HG03064 (cell line): ENCODE measurements around the gene ARHGAP25.
A peak's percentile ranks its signal among the peaks of the same experiment; 100 is the strongest.

Experiments
- ATAC-seq: cut with Tn5 transposase; IDR thresholded peaks from one replicate; pipeline ENCODE4 v1.9.1; 2021; ENCODE audit warnings: low read depth; ENCODE audit not compliant: unreplicated experiment

ARHGAP25 gene

DNA sequence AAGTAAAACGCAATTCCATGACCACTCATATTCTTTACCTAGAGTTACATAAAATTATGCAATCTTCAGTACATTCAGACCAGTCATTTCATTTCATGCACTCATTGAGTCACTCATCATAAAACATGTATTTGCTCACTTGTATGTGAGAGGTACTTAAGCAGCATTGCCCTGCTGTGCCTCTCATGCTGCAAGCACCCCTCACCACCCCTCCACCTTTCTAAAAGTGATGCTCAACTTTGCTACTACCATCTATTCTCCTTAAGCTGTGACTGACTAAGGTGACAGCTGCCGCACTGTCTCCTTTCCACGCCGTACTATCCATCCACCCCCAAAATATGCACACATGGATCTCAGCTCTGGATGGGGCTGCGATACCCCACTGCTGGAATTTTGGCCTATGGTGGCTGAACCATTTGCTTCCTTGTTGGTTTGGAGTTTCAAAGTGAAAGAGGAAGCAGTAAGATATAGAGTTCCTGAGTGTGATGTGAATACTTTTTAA lies 7.2 kb downstream of the ARHGAP25 start:
- ATAC-seq: no peak

DNA sequence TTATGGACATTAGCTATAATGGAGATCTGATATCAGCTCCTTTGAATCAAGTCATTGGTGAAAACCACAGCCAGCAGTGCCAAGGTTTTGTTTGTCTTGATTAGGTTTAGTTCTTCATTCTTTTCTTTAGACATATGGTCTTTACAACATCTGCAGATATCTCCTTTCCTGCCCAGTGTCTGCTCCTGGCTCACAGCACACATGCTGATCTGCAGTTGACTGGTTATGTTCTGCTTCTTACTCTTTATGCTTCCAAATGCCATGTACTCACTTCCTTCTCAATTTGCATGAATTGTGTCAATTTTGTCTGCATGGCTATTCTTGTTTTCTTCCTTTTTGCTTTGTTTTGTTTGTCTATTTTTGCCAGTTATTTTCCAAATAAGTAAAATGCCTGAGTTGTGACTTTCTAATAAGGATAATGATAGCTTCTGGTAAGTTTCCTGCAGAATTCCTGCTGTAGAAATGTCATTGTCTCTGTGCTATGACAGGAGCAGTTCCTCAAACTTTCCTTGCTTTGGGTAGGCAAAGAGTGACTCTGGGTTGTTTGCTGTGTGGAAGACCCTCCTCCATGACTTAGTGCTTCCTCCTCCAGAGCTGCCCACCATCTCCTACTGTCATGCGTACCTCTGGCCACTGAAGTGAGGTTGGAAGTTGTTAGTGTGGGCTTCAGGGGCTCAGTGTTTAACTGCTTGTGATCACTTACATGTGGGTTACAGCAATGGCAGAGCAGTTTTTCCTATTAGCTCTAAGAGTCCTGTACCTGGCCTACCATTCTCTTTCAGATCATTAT lies 8.2 kb downstream of the ARHGAP25 start:
- no peak for ATAC-seq

- ATAC-seq: no peak
Observed at GRCh38 chr2:68743531-68743930, 8.9 kb downstream of the ARHGAP25 start.

DNA sequence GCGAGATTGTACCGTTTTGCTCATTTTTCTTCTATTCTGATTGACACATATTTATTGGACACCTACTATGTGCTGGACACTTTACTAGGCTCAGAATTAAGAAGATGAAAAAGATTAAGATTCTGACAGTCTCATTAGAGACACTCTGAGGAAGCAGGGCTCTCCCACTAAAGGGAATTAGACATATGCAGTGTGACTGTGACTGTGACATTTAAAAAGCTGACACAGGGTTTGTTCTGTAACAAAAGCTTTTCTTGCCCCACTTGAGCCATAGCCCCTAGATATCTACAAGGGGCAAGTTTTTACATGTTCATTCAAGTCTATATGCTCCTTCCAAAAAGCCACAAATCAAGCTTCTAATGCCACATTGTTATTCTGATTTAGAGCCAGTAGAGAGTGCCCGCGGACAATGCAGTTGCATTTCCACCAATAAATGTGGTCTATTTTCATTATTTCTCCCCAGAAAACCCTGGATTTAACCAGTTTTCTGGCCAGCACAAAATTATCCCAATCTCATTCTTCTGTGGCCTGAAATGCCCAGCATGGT lies 9.8 kb downstream of the ARHGAP25 start:
- ATAC-seq: no peak

DNA sequence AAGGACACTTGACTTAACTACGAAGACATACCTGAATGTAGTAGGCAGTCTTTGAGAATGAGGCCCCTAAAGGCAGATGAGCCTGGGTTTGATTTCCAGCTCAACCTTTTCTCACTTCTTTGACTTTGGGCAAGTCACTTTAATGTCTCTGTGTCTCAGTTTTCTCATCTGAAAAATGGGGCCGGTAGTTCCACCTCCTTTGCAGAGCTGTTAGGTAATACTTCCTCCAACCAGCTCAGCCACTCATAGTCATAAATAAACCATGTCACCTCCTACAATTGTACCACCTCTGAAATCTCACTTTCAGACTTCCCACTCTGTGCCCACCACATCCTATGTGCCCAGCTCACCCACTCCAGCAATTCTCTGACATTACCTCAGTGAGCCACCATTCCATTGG lies 10.4 kb downstream of the ARHGAP25 start:
- ATAC-seq: no peak

GRCh38 chr2:68746408-68746807 lies 11.8 kb downstream of the ARHGAP25 start:
- ATAC-seq: no peak

- ATAC-seq: no peak
Observed at GRCh38 chr2:68747413-68747812, 12.8 kb downstream of the ARHGAP25 start.

- no peak for ATAC-seq
Observed at GRCh38 chr2:68747900-68748299, 13.3 kb downstream of the ARHGAP25 start.

DNA sequence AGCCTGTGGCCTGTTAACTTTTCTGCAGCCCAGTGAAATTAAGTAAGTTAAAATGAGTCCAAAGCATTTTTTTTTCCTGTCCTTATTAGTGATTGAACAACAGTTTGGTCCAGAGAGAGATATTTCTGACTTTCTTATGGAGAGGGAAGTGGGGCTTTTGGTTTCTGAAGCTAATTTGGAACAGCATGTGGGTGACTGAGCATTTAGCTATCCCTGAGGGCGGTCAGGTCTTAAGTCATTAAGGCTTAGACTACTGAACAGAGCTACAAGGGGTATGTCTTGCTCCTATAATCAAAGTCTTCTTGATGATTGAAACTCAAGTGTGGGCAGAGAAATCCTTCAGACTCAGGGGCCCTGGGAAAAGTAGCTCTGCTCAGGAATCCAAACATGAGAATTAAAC lies 14.0 kb downstream of the ARHGAP25 start:
- no peak for ATAC-seq

DNA sequence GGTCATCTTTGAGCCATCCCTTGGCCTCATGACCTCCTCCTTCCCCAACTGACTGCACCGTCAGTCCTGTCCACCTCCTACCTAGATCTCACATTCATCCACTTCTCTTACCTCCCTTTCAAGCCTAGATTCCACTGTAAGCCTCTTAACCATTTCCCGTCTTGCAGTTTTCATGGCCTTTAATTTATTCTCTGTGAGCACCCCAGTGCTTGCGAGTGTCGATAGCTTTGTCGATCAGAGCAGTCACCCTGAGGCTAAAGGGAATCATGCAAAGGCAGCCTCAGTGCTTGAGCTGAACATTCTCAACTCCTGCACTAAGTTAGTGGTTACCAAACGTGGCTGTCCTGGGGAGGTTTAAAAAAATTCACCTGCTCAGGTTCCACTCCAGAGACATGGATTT lies 14.7 kb downstream of the ARHGAP25 start:
- no peak for ATAC-seq

DNA sequence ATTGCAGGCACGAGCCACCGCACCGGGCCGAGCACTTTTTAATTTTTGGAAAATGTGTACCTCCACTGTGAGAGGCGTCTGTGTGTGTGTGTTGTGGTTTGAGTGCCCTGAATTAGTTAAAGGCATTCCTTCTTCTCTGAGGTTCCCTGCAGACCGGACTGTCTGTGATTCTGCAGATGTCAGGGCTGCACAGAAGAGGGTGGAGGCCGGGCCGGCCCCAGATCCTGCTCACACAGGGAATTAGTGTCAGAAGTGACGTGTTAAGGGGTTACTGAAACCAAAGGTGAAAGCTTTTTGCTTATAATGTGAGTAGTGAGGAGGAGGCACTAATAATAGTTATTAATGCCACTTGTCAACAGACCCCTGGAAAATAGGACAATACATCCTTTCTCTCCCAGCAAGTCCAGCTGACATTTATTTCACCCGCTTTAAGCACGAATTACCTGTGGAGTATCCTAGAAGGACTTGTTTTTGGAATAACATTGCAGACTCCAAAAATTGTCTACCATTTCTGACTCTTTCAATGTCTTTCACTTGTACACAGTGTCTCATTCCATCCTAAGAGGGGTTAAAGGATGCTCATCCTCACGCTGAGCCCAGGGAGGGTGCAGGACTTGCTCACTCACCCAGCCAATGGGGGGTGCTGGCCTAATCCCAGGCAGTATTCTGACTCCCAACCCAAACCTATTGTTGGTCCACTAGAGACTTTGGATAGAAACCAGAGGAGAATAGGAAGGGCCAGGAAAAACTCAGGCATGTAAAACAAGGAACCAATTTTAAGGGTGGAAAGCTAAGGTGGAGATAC lies 16.2 kb downstream of the ARHGAP25 start:
- no peak for ATAC-seq

DNA sequence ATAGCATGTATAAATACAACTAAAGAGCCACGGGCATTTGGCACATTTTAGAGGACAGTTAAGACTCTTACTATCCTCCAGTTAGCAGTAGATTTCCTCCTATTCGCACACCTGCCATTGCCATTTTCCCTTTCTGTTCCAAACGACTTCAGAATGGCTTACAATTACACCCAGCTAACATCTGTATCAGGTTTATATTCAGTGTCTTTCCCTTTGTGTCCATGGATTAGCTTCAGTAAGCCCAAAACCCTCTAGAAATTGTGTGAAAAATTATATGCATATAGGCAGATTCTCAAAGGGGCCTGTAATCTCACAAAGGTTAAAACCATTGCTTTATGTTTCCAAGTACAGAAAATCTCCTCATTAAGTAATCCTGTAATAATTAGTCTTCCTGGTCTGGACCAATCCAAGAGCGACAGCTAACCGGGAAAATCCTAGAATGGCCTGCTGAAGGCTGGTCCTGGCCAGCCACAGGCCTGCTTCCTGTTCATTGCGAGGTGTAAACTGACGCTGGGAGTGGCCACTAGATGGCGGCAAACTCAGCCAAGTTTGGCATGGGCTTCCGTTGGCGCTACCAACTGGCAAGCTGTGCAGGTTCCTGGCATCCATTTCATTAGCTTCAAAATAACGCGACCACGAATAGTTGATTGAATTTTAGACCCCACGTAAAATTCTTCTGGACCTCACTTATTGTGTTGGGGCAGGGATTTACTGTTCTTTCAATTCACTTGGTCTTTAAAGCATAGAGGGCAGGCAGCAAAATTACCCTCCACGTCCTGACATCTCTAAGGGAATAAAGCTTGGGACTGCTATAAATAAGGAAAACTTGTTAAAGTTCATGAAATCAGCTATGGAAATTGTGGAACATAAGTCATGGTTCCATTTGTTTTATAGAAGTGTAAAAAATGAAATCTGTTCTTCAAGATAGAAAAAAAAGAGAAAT lies 17.1 kb downstream of the ARHGAP25 start:
- peak; percentile 81 for ATAC-seq

- no peak for ATAC-seq
Observed at GRCh38 chr2:68753318-68753717, 18.7 kb downstream of the ARHGAP25 start.

- no peak for ATAC-seq
Observed at GRCh38 chr2:68755071-68755470, 20.5 kb downstream of the ARHGAP25 start.

GRCh38 chr2:68756178-68756577 lies 21.6 kb downstream of the ARHGAP25 start:
- no peak for ATAC-seq

GRCh38 chr2:68757081-68757480 lies 22.5 kb downstream of the ARHGAP25 start:
- no peak for ATAC-seq

DNA sequence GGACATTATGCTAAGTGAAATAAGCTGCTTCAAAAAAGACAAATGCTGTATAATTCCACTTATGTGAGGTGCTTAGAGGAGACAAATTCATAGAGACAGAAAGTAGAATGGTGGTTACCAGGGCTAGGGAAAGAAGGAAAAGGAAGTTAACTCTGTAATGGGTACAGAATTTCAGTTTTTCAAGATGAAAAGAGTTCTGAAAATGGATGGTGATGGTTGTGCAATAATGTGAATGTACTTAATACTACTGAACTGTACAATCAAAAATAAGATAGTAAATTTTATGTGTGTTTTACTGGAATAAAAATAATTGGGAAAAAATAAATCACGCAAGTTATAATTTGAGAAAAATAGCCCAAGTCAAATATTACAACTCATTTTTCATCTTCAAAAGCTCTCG lies 27.5 kb downstream of the ARHGAP25 start:
- ATAC-seq: no peak

- no peak for ATAC-seq
Observed at GRCh38 chr2:68762665-68763064, 28.1 kb downstream of the ARHGAP25 start.

GRCh38 chr2:68764041-68764805 lies 29.6 kb downstream of the ARHGAP25 start:
- ATAC-seq: no peak
